K562 (cell line): ENCODE data around the gene PSD4. TPM values are rescaled to one million over a fixed set of nuclear protein-coding genes. Genes with fewer than 3 reads are reported as not detected.

Experiments
- ATAC-seq: fragments of 200-7000 bp; cut with Tn5 transposase; 3 replicates; pipeline ENCODE4 v1.9.1; 2020; ENCODE audit warnings: moderate library complexity
- BruUV-seq: library from RNA; stranded (reverse); fragments of 400-500 nt; replicated peaks from 2 replicates; lab custom pipeline; 2021; lab: Mats Ljungman, UMichigan
- CTCF ChIA-PET: fragments of 300-600 bp; formaldehyde crosslinking; extraction: SDS; loops from one replicate; lab custom pipeline; 2021; ENCODE audit warnings: low intra/inter-chr PET ratio; lab: Yijun Ruan, JAX
- POLR2A ChIA-PET: fragments of 300-600, 350-650 bp; sonication (Branson Sonifier 250); formaldehyde crosslinking; extraction: SDS; loops from one replicate; lab custom pipeline; 2021; ENCODE audit warnings: antibody characterized with exemption, inconsistent platforms; lab: Yijun Ruan, JAX
- DNase-seq, 4 experiments: peaks; one replicate each; pipeline versions ENCODE4 v3.0.0 to v3.0.0-alpha.2; 2011 to 2018; ENCODE audit warnings: low spot score in 3 of 4, mixed read lengths in 3 of 4; ENCODE audit errors: extremely low read depth in 1 of 4
- FAIRE-seq: peaks from 2 replicates; lab custom pipeline; 2011; peaks lifted over from hg19 to GRCh38; lab: Jason Lieb, UNC
- H2AFZ ChIP-seq: 2 replicates; pipeline ENCODE4 v1.6.0; 2011; ENCODE audit warnings: low read depth, low read length, control low read depth, inconsistent platforms
- H3K27ac ChIP-seq: fragments of 200-600 bp; 3 replicates; pipeline ENCODE4 v1.8.0; 2011; ENCODE audit warnings: low read depth, mild to moderate bottlenecking, control low read depth, inconsistent platforms, low read length, moderate library complexity, mixed read lengths; ENCODE audit errors: extremely low read depth
- H3K27me3 ChIP-seq, 2 experiments: fragments of 300-600 bp in 1 of 2; 2 replicates in 1 of 2; 3 replicates in 1 of 2; pipeline versions ENCODE4 v1.6.0 to v1.8.0; 2011; ENCODE audit warnings: inconsistent platforms in 2 of 2, low read length in 2 of 2, mild to moderate bottlenecking in 1 of 2, mixed read lengths in 1 of 2, moderate library complexity in 1 of 2; ENCODE audit not compliant: control insufficient read depth in 2 of 2, insufficient read depth in 2 of 2
- H3K36me3 ChIP-seq: fragments of 300-600 bp; 3 replicates; pipeline ENCODE4 v1.8.0; 2011; ENCODE audit warnings: mild to moderate bottlenecking, low read length, inconsistent platforms; ENCODE audit not compliant: control insufficient read depth, insufficient read depth
- H3K4me1 ChIP-seq, 2 experiments: fragments of 200-600 bp in 1 of 2; replicated peaks in 1 of 2; 2 replicates in 1 of 2; 3 replicates in 1 of 2; pipeline versions ENCODE4 v1.5.1 to v1.8.0; 2011; ENCODE audit warnings: inconsistent platforms in 2 of 2, low read length in 2 of 2, mild to moderate bottlenecking in 1 of 2, mixed read lengths in 1 of 2, moderate library complexity in 1 of 2; ENCODE audit not compliant: control insufficient read depth in 2 of 2, insufficient read depth in 2 of 2
- H3K4me2 ChIP-seq: 2 replicates; pipeline ENCODE4 v1.6.1; 2011; ENCODE audit warnings: low read length, control low read depth, inconsistent platforms, mixed read lengths; ENCODE audit not compliant: insufficient read depth
- H3K4me3 ChIP-seq: fragments of 200-600 bp; sonication (generic), shearing (Covaris generic); 2 replicates; pipeline ENCODE4 v1.5.1; 2016; ENCODE audit warnings: control low read depth, inconsistent platforms
- H3K79me2 ChIP-seq: fragments of 200-600 bp; 3 replicates; pipeline ENCODE4 v1.8.0; 2011; ENCODE audit warnings: low read length, inconsistent platforms; ENCODE audit not compliant: control insufficient read depth, insufficient read depth
- H3K9ac ChIP-seq, 2 experiments: 2 replicates each; pipeline versions ENCODE4 v1.6.0 to v1.6.1; 2011; ENCODE audit warnings: low read depth in 2 of 2, low read length in 2 of 2, control low read depth in 1 of 2, inconsistent platforms in 1 of 2, mild to moderate bottlenecking in 1 of 2, mixed read lengths in 1 of 2; ENCODE audit not compliant: insufficient read depth in 1 of 2
- H3K9me1 ChIP-seq: one replicate; pipeline ENCODE4 v1.6.0; 2011; ENCODE audit warnings: inconsistent platforms, mild to moderate bottlenecking, low read length, moderate library complexity; ENCODE audit not compliant: control insufficient read depth, insufficient read depth
- H3K9me3 ChIP-seq: replicated peaks from 2 replicates; pipeline ENCODE4 v1.5.1; 2011; ENCODE audit warnings: low read depth, low read length, inconsistent platforms; ENCODE audit not compliant: control insufficient read depth, insufficient read depth
- H4K20me1 ChIP-seq: replicated peaks from 2 replicates; pipeline ENCODE4 v1.6.1; 2011; ENCODE audit warnings: low read length, inconsistent platforms, mixed read lengths; ENCODE audit not compliant: control insufficient read depth, insufficient read depth
- CBFA2T2 ChIP-seq: fragments of 450-650 bp; conservative IDR thresholded peaks from 2 replicates; pipeline ENCODE4 v1.6.1; 2017; ENCODE audit warnings: mild to moderate bottlenecking
- CBFA2T3 ChIP-seq: fragments of 450-650 bp; IDR thresholded peaks from 2 replicates; pipeline ENCODE4 v1.6.1; 2017
- FOXA3 ChIP-seq, 2 experiments: fragments of 450-650 bp in 1 of 2; sonication (generic) in 1 of 2; formaldehyde crosslinking; IDR thresholded peaks in 1 of 2; conservative IDR thresholded peaks in 1 of 2; 2 replicates each; pipeline versions ENCODE4 v1.4.0 to v1.8.0; 2020 to 2022; ENCODE audit warnings: mild to moderate bottlenecking in 2 of 2, missing genetic modification reagents in 1 of 2
- LARP7 ChIP-seq: fragments of 450-650 bp; IDR thresholded peaks from 2 replicates; pipeline ENCODE4 v1.6.1; 2016
- REST ChIP-seq, 2 experiments: fragments of 450-650 bp; formaldehyde crosslinking in 1 of 2; IDR thresholded peaks; 2 replicates each; pipeline versions ENCODE4 v1.4.0 to v1.6.1; 2014 to 2020; ENCODE audit warnings: mild to moderate bottlenecking in 2 of 2, borderline replicate concordance in 1 of 2, low read depth in 1 of 2
- RHOXF2B ChIP-seq: fragments of 250-450 bp; sonication (Bioruptor Pico); conservative IDR thresholded peaks from 2 replicates; pipeline ENCODE4 v1.5.1; 2021
- SIRT6 ChIP-seq: IDR thresholded peaks from one replicate; pipeline ENCODE4 v1.6.1; 2012; ENCODE audit warnings: low read depth, mild to moderate bottlenecking, control low read depth, inconsistent platforms, low read length, moderate library complexity
- YY1 ChIP-seq, 3 experiments: IDR thresholded peaks; 2 replicates each; pipeline ENCODE4 v1.6.1; 2011; ENCODE audit warnings: low read length in 2 of 3, mild to moderate bottlenecking in 2 of 3, moderate library complexity in 2 of 3, borderline replicate concordance in 1 of 3, control low read depth in 1 of 3, low read depth in 1 of 3; ENCODE audit not compliant: insufficient read depth in 3 of 3, insufficient replicate concordance in 2 of 3, control insufficient read depth in 1 of 3, insufficient read length in 1 of 3; ENCODE audit errors: extremely low read depth in 1 of 3
- WGBS: fragments of 100-300 bp; shearing (Covaris generic); methylation state at CpG from one replicate; pipeline ENCODE4 v1.1.6; 2016; ENCODE audit warnings: low coverage, mixed read lengths; ENCODE audit not compliant: insufficient coverage; ENCODE audit errors: missing lambda C conversion rate; 5-methylcytosine and 5-hydroxymethylcytosine counted together
- in situ Hi-C: fragments of 300-500 bp; cut with MboI; formaldehyde crosslinking; loops from 4 replicates; pipeline ENCODE4 v1.15.0; 2018; ENCODE audit warnings: inconsistent platforms, mixed read lengths
- intact Hi-C: fragments of 100-400 bp; cut with micrococcal nuclease; formaldehyde crosslinking; loops from 2 replicates; pipeline ENCODE4 v1.14.2; 2022
- polyA plus RNA-seq, 8 experiments: library from polyadenylated mRNA; depleted of rRNA in 4 of 8; stranded (reverse) in 5 of 8; unstranded in 3 of 8; fragments of >200 nt; fragmentation: Nextera tagmentation in 2 of 8; fragmentation: Illumina TruSeq in 1 of 8; extraction: Ambion mirVana in 2 of 8; extraction: Trizol in 1 of 8; gene quantifications; 2 replicates each; pipeline versions ENCODE4 v1.2.1 to v1.2.3, GENCODE V29; 2011 to 2014; ENCODE audit warnings: inconsistent platforms in 1 of 8, missing spikeins in 1 of 8
- total RNA-seq, 7 experiments: library from RNA; depleted of rRNA in 6 of 7; stranded (reverse); fragments of >200 nt in 6 of 7; fragmentation: Illumina TruSeq in 2 of 7; extraction: Trizol in 2 of 7; gene quantifications; 2 replicates each; pipeline versions ENCODE4 v1.2.1 to v1.2.3, GENCODE V29; 2011 to 2021; ENCODE audit warnings: low replicate concordance in 1 of 7

PSD4 gene
- total and polyA plus RNA-seq, 9 of the 15 experiments (the other 6 are each of a cell fraction or from before 2014, with no cell fraction given), result 0.46 to 54.0 (median 20.8) TPM

GRCh38 chr2:113181258-113182051 is 7.7 kb downstream of the PSD4 start:
- peaks cover under 1% of the 10 kb centered on the region; the same call in 2 of the 3 replicates for H3K79me2 ChIP-seq
- peak; percentile 24; the same call in 1 of the 2 replicates for TF ChIP-seq CBFA2T2
- TF ChIP-seq YY1 (IDR thresholded peaks at IDR 0.05; ENCODE audit: borderline replicate concordance in 1 of 3, control insufficient read depth in 1 of 3, extremely low read depth in 1 of 3, insufficient read depth in 3 of 3, insufficient read length in 1 of 3, insufficient replicate concordance in 2 of 3, low read depth in 1 of 3, low read length in 2 of 3), result peak in 1 of 3 experiments; percentile 21
- TF ChIP-seq SIRT6, result no peak
- no peak for TF ChIP-seq LARP7
- TF ChIP-seq FOXA3 (CRISPR knock-in tag; conservative IDR thresholded peaks at IDR 0.05 in 1 of 2, IDR thresholded peaks at IDR 0.05 in 1 of 2), result no peak
- peak; percentile 51 for TF ChIP-seq CBFA2T3
- no peak for TF ChIP-seq RHOXF2B (CRISPR knock-in tag)
- 0 out of 2 replicates have a peak, but pooled peaks have one; percentile 23 for TF ChIP-seq REST (IDR thresholded peaks at IDR 0.05; ENCODE audit: borderline replicate concordance)
- TF ChIP-seq REST (CRISPR knock-in tag; IDR thresholded peaks at IDR 0.05; ENCODE audit: low read depth), result no peak

More at GRCh38 chr2:113181258-113182051, 7.7 kb downstream of the PSD4 start:
- Histone ChIP-seq H3K27me3 (no peaks in the 10 kb centered on the region), H3K9me1 (peaks cover 10% of the 10 kb centered on the region), H3K9ac (peak overlapping the region in 1 of 2 experiments; percentile 83; a peak in 2 of 4 replicates), H3K4me3 (no peak overlapping the region), H4K20me1 (peaks cover 13% of the 10 kb centered on the region), H3K9me3 (no peaks in the 10 kb centered on the region), H3K4me2 (peak overlapping the region; percentile 5; the same call in 1 of the 2 replicates), H2AFZ (no peak overlapping the region), H3K27ac (no peak overlapping the region), H3K4me1 (peaks cover 20 to 31% of the 10 kb centered on the region in 2 experiments; a peak in 4 of 5 replicates), H3K36me3 (peaks cover 59% of the 10 kb centered on the region; the same call in 2 of the 3 replicates)
- BruUV-seq, result no TSS peak
- CTCF ChIA-PET, result no interaction called here
- 43% methylated on average over 7 of the region's 8 CpGs for WGBS
- in situ Hi-C loops (no loop called here), intact Hi-C loops (no loop called here)
- peak; percentile 77 for ATAC-seq
- peak; percentile 62 for FAIRE-seq
- POLR2A ChIA-PET, result interaction anchor here (0.6 to 1.1 kb wide), 4 partner anchors 9 to 16 kb away, joined by 3 to 4 read pairs (median 3); no protein-coding TSS in a partner anchor
- DNase-seq, result peak in 3 of 4 experiments; percentile 46 to 57 (median 52)
